ENCODE results near the gene ZNF195. TPM values are rescaled to one million over a fixed set of nuclear protein-coding genes. Genes with fewer than 3 reads are reported as not detected.

ZNF195 gene
- total RNA-seq, 1 donor from 2014 or later = 54.8 TPM

DNA sequence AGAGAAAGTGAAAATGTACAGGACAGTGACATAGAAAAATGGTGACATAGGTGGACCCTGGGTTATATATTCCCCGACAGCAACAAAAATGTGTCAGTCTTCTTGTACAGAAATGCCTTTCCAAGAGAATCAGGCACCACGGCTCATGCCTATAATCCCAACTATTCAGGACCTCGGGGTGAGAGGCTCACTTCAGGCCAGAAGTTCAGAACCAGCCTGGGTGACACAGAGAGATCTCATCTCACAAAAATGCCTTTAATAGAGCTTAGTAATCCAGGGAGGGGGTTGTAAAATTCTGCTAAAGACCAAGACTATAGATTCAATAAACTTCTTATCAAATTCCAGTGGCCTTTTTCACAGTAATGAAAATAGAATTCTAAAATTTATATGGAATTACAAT, 10.7 kb downstream of the ZNF195 start:
- TF ChIP-seq, protein P1, sequence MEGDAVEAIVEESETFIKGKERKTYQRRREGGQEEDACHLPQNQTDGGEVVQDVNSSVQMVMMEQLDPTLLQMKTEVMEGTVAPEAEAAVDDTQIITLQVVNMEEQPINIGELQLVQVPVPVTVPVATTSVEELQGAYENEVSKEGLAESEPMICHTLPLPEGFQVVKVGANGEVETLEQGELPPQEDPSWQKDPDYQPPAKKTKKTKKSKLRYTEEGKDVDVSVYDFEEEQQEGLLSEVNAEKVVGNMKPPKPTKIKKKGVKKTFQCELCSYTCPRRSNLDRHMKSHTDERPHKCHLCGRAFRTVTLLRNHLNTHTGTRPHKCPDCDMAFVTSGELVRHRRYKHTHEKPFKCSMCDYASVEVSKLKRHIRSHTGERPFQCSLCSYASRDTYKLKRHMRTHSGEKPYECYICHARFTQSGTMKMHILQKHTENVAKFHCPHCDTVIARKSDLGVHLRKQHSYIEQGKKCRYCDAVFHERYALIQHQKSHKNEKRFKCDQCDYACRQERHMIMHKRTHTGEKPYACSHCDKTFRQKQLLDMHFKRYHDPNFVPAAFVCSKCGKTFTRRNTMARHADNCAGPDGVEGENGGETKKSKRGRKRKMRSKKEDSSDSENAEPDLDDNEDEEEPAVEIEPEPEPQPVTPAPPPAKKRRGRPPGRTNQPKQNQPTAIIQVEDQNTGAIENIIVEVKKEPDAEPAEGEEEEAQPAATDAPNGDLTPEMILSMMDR (IDR thresholded peaks at IDR 0.05) = no peak
- ChIA-PET POLR2A (no interaction called here), CTCF (no interaction called here)
- DNase-seq (no peak), ATAC-seq (ENCODE audit: low read depth) (no peak)
- Mint-ChIP-seq H3K4me1 (no peaks in the 10 kb centered on the region), H3K4me3 (no peak overlapping the region), H3K27ac (no peak overlapping the region), H3K36me3 (ENCODE audit: low read depth) (peaks cover 91% of the 10 kb centered on the region), H3K27me3 (no peaks in the 10 kb centered on the region), H3K9me3 (peaks cover 26% of the 10 kb centered on the region)
- intact Hi-C loops (cut with micrococcal nuclease) = no loop called here

DNA sequence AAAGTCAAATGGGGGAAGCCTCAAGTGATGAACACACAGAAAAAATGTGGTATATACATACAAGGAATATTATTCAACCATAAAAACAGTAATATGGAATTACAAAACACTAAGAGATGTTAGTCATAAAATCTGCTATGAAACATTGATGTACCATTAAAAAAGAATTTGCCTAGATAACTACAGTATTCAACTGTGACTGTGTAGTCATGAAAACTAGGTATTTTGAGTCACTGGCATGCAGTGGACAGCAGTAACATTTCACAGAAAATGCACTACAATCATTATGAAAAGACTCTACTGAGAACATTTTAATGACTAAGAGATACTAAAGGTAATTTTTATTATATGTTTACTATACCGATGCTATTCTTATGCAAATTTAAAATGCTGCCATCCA, 11.7 kb downstream of the ZNF195 start:
- no peaks in the 10 kb centered on the region for H3K4me1 Mint-ChIP-seq
- ChIA-PET POLR2A (no interaction called here), CTCF (no interaction called here)
- peaks cover 34% of the 10 kb centered on the region for H3K9me3 Mint-ChIP-seq
- no peak overlapping the region for H3K4me3 Mint-ChIP-seq
- DNase-seq = no peak
- H3K27ac Mint-ChIP-seq = no peak overlapping the region
- H3K27me3 Mint-ChIP-seq = no peaks in the 10 kb centered on the region
- no peak for ATAC-seq (ENCODE audit: low read depth)
- H3K36me3 Mint-ChIP-seq (ENCODE audit: low read depth) = peaks cover 91% of the 10 kb centered on the region
- intact Hi-C loops (cut with micrococcal nuclease) = no loop called here
- TF ChIP-seq, protein P1 (IDR thresholded peaks at IDR 0.05) = no peak

DNA sequence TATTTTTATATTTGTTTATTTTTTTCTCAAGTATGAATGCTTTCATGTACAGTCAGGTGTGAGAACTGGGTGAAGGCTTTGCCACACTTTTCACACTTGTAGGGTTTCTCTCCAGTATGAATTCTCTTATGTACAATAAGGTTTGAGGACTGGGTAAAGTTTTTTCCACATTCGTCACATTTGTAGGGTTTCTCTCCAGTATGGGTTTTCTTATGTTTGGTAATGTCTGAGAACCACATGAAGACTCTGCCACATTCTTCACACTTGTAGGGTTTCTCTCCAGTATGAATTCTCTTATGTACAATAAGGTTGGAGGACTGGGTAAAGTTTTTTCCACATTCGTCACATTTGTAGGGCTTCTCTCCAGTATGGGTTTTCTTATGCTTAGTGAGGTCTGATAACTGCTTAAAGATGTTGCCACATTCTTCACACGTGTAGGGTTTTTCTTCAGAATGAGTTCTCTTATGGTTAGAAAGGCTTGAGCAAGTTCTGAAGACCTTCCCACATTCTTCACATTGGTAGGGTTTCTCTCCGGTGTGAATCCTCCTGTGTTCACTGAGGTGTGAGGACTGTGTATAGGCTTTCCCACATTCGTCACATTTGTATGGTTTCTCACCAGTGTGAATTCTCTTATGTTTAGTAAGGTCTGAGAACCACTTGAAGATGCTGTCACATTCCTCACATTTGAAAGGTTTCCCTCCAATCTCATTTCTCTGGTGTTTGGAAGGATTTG, 19.7 kb downstream of the ZNF195 start:
- TF ChIP-seq, protein P1 (IDR thresholded peaks at IDR 0.05) = no peak
- intact Hi-C loops (cut with micrococcal nuclease) = no loop called here
- Mint-ChIP-seq H3K27me3 (no peaks in the 10 kb centered on the region), H3K4me1 (no peaks in the 10 kb centered on the region), H3K36me3 (ENCODE audit: low read depth) (peaks cover 79% of the 10 kb centered on the region), H3K27ac (no peak overlapping the region), H3K4me3 (no peak overlapping the region), H3K9me3 (peaks cover 57% of the 10 kb centered on the region)
- ATAC-seq (ENCODE audit: low read depth) (no peak), DNase-seq (no peak)
- CTCF ChIA-PET = no interaction called here
- POLR2A ChIA-PET = no interaction called here

DNA sequence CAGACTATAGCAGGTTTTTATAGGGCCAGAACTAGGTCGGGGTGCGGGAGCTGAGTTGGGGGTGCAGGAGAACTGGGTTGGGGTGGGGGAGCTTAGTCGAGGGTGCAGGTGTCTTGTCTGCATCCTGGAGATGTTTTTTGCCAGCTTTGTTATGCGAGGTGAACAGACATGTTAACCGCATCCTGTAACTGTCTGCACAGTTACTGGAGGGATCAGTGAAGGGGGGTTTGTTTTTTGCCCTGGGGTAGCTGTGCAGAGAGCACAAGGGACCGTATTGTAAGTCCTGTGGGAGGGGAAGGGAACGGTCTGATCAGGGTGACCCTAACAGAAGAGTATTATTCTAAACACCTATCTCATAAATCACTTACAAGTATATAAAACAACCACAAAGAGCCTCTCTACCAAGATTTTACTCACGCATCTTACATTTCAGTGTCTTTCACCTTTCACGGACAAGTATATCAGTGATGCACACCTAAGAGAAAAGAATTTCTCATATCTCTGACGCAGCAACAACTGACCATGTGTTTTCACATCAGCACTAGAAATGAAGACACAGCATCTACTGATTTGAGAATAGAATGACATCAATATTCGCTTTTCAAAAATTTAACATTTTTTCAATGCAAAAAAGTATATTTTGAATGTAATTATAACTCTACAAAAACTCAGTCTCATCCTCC, 20.8 kb downstream of the ZNF195 start:
- ATAC-seq (ENCODE audit: low read depth) = no peak
- Mint-ChIP-seq H3K27ac (no peak overlapping the region), H3K4me3 (no peak overlapping the region), H3K27me3 (no peaks in the 10 kb centered on the region), H3K4me1 (no peaks in the 10 kb centered on the region), H3K9me3 (peaks cover 47% of the 10 kb centered on the region), H3K36me3 (ENCODE audit: low read depth) (peaks cover 68% of the 10 kb centered on the region)
- ChIA-PET CTCF (no interaction called here), POLR2A (no interaction called here)
- intact Hi-C loops (cut with micrococcal nuclease) = no loop called here
- no peak for DNase-seq
- TF ChIP-seq, protein P1 (IDR thresholded peaks at IDR 0.05) = no peak

DNA sequence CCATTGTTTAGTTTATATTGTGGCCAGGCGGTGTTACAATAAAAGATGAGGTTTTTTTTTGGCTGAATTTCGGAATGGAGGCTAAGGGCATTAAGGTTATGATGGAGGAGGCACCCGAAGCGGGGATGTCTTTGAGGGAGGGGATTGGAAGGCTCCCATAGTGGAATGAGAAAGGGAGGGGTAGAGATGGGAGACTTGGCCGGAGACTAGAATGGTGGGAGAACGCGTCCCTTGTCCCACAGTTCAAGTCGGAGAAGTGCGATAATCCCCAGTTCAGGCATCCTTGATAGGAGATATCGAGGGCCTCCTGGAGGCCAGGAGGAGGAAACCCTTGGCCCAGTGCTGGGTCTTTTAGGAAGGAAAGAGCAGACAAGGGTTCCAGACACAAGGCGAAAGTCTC, 21.6 kb downstream of the ZNF195 start:
- CTCF ChIA-PET = no interaction called here
- Mint-ChIP-seq H3K27ac (no peak overlapping the region), H3K27me3 (no peaks in the 10 kb centered on the region), H3K4me1 (no peaks in the 10 kb centered on the region), H3K36me3 (ENCODE audit: low read depth) (peaks cover 60% of the 10 kb centered on the region), H3K4me3 (no peak overlapping the region), H3K9me3 (peaks cover 40% of the 10 kb centered on the region)
- no peak for DNase-seq
- no peak for ATAC-seq (ENCODE audit: low read depth)
- POLR2A ChIA-PET = no interaction called here
- intact Hi-C loops (cut with micrococcal nuclease) = no loop called here
- TF ChIP-seq, protein P1 (IDR thresholded peaks at IDR 0.05) = no peak

All from activated B cell treated with CpG ODN at 0.5 μM for 24 hours (primary cell).